ENCODE measurements around the gene LRMDA. TPM values are rescaled to one million over a fixed set of nuclear protein-coding genes. Genes with fewer than 3 reads are reported as not detected.
"Not testable (repeated sequence)": the region's sequence is repeated elsewhere in the genome, so short reads cannot be mapped to it uniquely, and the experiment has no call there.

Gene LRMDA
- total RNA-seq, 1 experiment from 2014 or later: 7.9 TPM

GRCh38 chr10:76119515-76119914 lies 688.1 kb downstream of the LRMDA start:
- peak; percentile 73 for DNase-seq (ENCODE audit: low read depth)

GRCh38 chr10:76122056-76122455 lies 690.6 kb downstream of the LRMDA start:
- no peak for DNase-seq (ENCODE audit: low read depth)

DNA sequence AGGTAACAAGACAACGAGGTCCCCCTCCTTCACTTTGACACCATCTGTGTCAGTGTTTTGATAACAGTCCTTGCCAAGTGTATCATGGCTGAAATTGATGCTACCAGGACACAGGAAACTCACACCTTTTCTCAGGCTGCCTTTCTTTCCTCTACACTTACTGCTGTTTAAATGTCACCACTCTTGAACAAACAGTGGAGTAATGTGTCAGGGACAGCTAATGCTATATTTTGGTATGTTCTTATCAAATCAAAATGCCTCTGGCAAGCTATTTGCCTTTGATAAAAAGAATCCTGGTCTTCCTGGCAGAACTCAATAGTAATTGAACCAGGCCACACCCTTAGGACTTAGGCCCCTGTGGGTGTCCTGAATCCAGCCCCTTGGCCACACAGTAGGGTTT lies 692.9 kb downstream of the LRMDA start:
- no peak for DNase-seq (ENCODE audit: low read depth)

GRCh38 chr10:76125900-76126299 lies 694.5 kb downstream of the LRMDA start:
- no peak for DNase-seq (ENCODE audit: low read depth)

- peak; percentile 76 for DNase-seq (ENCODE audit: low read depth)
Measured at GRCh38 chr10:76126607-76127527, 695.4 kb downstream of the LRMDA start.

- no peak for DNase-seq (ENCODE audit: low read depth)
Measured at GRCh38 chr10:76127984-76128589, 696.7 kb downstream of the LRMDA start.

DNA sequence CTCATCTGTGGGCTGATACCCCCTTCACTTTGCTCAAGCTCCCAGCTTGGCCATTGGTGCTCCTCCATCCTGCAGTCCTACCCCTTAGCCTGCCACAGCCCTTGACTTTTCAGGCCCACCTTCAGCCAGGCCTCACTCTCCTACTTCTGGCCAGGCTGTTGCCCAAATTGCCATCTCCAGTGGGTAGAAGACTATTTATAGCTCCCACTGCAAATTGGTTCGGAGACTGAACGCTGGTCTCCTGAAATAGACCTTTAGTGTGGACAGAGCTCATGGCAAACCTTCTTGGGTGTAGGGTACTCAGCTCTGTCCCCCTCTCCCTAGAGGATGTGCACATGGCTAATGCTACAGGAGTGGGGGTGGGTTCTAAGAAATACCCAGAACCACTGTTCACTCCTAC lies 697.8 kb downstream of the LRMDA start:
- no peak for DNase-seq (ENCODE audit: low read depth)

GRCh38 chr10:76130892-76131291 lies 699.5 kb downstream of the LRMDA start:
- no peak for DNase-seq (ENCODE audit: low read depth)

DNA sequence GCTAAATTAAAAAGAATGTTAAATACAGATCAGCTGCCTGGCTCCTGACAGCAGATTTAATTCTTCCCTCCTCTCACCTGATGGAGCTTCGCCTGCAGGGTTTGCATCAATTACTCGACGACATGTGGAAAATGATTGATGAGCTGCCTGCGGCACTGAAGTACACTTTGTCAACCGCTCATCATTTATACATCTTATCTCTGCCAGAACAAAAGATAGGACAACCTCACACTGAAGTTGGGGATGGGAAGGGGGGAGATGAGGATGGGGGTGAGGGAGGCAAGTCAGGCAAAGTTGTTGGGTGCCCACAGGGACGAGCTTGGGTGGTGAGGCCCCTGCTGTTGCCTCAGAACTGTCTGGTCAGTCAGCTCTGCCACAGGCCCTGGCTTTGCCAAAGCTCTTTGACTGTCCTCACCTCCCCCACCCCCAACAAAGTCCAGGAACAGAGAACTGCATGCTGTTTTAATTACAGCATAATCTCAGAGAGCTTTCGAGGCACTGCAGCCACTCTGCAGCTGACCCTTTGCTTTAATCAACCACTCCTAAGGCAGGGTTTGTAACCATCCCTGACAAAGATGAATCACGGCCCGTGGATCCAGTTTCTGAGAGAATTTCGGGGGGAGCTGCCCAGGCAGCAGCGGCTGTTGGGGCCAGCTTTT lies 702.3 kb downstream of the LRMDA start:
- DNase-seq (ENCODE audit: low read depth): peak; percentile 70

DNA sequence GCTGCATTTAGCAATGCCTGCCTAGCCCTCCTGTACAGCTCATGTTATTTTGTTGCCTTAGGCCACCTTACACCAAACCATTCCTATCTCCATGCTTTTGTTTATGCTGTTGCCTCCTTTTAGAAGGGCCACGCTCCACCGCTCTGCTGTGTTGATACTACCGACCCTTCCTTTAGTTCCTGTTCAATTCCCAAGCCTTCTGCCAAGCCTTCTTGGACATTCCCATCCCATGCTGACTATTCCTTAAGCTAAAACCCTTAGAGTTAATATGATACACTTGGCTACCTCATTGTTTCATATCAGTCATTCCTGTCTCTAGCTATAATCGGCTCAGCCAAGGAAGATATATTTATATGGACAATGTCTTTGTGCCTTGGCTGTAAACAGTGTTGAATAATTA lies 705.5 kb downstream of the LRMDA start:
- no peak for DNase-seq (ENCODE audit: low read depth)

- DNase-seq (ENCODE audit: low read depth): no peak
Measured at GRCh38 chr10:76138286-76138685, 706.9 kb downstream of the LRMDA start.

- no peak for DNase-seq (ENCODE audit: low read depth)
Measured at GRCh38 chr10:76138906-76139305, 707.5 kb downstream of the LRMDA start.

GRCh38 chr10:76139431-76139830 lies 708.0 kb downstream of the LRMDA start:
- no peak for DNase-seq (ENCODE audit: low read depth)

DNA sequence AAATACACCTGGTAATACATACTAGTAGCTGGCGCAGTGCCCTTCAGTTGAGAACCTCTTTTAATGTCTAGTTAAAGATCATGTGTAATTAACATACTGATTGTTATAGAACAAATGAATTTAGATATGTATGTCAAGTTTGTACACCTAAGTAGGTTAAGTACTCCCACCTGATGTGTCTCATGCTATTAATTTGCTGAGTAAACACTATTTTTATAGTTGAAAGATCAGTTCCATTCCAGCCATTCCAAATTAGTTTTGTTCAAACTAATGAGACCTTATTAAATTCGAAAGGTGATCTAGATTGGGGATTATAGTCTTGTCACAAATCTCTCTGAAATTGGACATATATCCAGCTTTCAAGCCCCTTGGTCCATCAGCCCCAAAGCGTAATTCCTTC lies 710.0 kb downstream of the LRMDA start:
- DNase-seq (ENCODE audit: low read depth): no peak

- not testable (repeated sequence) for DNase-seq (ENCODE audit: low read depth)
Measured at GRCh38 chr10:76148217-76148616, 716.8 kb downstream of the LRMDA start.

GRCh38 chr10:76149182-76149581 lies 717.8 kb downstream of the LRMDA start:
- no peak for DNase-seq (ENCODE audit: low read depth)

DNA sequence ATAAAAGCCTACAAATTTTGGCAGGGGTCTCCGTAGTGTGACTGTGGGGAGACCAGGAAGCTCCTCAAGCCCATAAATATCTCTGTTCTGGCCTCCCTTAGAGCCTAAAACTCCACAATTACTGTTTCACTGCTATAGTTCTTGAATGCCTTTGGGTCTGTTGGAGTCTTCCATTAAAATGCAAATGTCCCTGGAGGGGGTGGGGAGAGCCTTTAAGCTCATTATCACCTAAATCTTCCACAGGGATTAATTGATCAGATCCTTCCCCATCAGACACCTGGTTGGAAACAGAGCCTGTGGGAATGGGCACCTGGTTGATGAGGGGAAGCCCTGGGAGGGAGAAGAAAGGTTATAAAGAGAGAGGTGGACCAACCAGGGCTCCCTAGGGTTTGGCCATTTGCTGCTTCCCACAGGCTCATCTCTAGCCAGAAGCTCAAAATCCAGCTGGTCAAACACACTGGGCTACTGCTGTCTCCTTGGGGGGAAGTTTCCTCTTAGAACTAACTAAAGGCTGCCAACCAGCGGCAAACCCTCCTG lies 718.2 kb downstream of the LRMDA start:
- no peak for DNase-seq (ENCODE audit: low read depth)

DNA sequence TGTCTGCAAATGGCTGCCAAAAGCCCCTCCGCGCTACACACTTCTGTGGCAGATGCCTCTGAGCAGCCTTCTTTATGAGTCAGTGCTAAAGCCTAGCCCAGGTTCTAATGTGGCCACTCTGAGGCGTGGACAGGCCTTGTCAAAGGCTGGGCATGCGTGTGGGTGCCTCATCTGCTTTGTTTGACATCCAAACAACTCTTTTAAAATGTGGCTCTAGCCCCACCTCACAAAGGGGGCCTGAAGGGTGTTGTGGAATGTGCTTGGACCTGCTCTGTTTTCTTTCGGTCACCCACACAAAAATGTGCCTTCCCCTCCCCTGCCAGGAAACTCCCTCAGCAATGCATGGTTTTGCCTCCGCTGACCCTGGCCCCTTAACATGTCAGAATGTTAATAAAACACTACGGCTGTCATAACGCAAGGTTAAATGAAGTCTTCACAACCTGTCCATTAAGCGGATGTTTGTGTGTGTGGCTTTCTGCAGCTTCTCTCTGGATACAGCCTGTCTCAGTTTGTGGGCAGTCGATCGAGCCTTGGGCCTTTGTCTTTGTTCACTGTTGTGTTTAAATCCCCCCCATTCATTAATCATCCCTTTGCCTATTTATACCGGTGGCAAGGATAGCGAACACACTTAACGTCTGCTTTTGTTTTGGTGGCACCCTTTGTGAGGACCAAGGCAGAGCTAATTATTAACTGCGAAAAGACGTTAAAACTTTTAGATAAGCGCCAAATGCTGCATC lies 718.9 kb downstream of the LRMDA start:
- no peak for DNase-seq (ENCODE audit: low read depth)

- no peak for DNase-seq (ENCODE audit: low read depth)
Measured at GRCh38 chr10:76150876-76151288, 719.5 kb downstream of the LRMDA start.

DNA sequence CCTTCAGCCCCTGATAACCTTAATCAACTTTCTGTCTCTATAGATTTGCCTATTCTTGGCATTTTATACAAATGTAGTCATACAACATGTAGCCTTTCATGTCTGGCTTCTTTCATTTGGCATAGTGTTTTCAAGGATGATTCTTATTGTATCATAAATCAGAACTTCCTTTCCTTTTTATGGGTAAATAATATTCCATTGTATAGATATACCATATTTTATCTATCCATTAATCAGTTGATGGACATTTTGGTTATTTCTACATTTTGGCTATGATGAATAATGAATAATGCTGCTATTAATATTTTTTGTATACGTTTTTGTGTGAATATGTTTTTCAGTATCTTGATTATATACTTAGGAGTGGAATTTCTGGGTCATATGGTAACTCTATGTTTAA lies 720.8 kb downstream of the LRMDA start:
- no peak for DNase-seq (ENCODE audit: low read depth)

DNA sequence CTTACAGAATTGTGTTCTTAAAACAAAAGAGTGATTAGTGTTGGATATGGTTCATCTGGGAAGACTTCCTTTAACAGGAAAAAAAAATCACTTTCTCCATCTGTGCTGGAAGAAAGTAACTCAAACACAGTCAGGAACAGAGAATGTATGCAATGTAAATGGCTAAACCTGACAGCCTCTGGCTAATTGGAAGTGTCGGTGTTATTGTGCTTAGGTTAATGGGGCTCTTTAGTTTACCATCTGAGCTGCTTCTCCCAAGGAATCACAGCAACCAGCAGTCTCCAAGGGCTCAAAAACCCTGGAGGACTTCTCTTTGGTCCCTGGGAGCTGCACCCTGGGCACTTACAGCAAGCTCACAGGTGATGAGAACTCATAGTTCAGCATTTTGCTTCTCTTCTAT lies 724.5 kb downstream of the LRMDA start:
- no peak for DNase-seq (ENCODE audit: low read depth)

Data from RPMI7951 (cell line).